ENCODE data around the gene PALLD.

Gene PALLD

GRCh38 chr4:168761066-168761465 is 264.2 kb downstream of the PALLD start:
- no peak overlapping the region for H3K9ac ChIP-seq (ENCODE audit: low read depth, low read length)
- TF ChIP-seq EZH2 (IDR thresholded peaks at IDR 0.05; ENCODE audit: borderline replicate concordance, low read depth, low read length, severe bottlenecking) (no peak), CTCF (IDR thresholded peaks at IDR 0.05; ENCODE audit: borderline replicate concordance, extremely low read depth, low read length, poor library complexity, severe bottlenecking) (no peak)
- no peaks in the 10 kb centered on the region for H3K27me3 ChIP-seq (ENCODE audit: insufficient read depth, low read length, poor library complexity)
- H3K4me3 ChIP-seq (ENCODE audit: low read depth in 1 of 2, low read length in 2 of 2), result no peak overlapping the region
- H2AFZ ChIP-seq (ENCODE audit: low read depth, low read length), result no peak overlapping the region
- DNase-seq, result no peak
- H3K36me3 ChIP-seq (ENCODE audit: insufficient read depth, low read length), result no peaks in the 10 kb centered on the region
- H3K79me2 ChIP-seq (ENCODE audit: insufficient read depth, low read length), result no peaks in the 10 kb centered on the region
- H3K4me2 ChIP-seq (ENCODE audit: insufficient read depth, low read length), result no peak overlapping the region
- H4K20me1 ChIP-seq (ENCODE audit: insufficient read depth, low read length), result no peaks in the 10 kb centered on the region
- no peaks in the 10 kb centered on the region for H3K4me1 ChIP-seq (ENCODE audit: insufficient read depth, low read length)
- H3K9me3 ChIP-seq (ENCODE audit: insufficient read depth, low read length, severe bottlenecking), result no peaks in the 10 kb centered on the region
- no peak for ATAC-seq (ENCODE audit: insufficient read depth, low read depth)
- H3K27ac ChIP-seq (ENCODE audit: low read length), result no peak overlapping the region

- Histone ChIP-seq H4K20me1 (ENCODE audit: insufficient read depth, low read length) (no peaks in the 10 kb centered on the region), H2AFZ (ENCODE audit: low read depth, low read length) (no peak overlapping the region), H3K36me3 (ENCODE audit: insufficient read depth, low read length) (no peaks in the 10 kb centered on the region), H3K79me2 (ENCODE audit: insufficient read depth, low read length) (no peaks in the 10 kb centered on the region), H3K9me3 (ENCODE audit: insufficient read depth, low read length, severe bottlenecking) (no peaks in the 10 kb centered on the region), H3K9ac (ENCODE audit: low read depth, low read length) (no peak overlapping the region), H3K27ac (ENCODE audit: low read length) (no peak overlapping the region), H3K4me2 (ENCODE audit: insufficient read depth, low read length) (no peak overlapping the region), H3K4me3 (ENCODE audit: low read depth in 1 of 2, low read length in 2 of 2) (no peak overlapping the region), H3K4me1 (ENCODE audit: insufficient read depth, low read length) (no peaks in the 10 kb centered on the region), H3K27me3 (ENCODE audit: insufficient read depth, low read length, poor library complexity) (no peaks in the 10 kb centered on the region)
- DNase-seq (no peak), ATAC-seq (ENCODE audit: insufficient read depth, low read depth) (no peak)
- no peak for TF ChIP-seq CTCF (IDR thresholded peaks at IDR 0.05; ENCODE audit: borderline replicate concordance, extremely low read depth, low read length, poor library complexity, severe bottlenecking)
- no peak for TF ChIP-seq EZH2 (IDR thresholded peaks at IDR 0.05; ENCODE audit: borderline replicate concordance, low read depth, low read length, severe bottlenecking)
Observed at GRCh38 chr4:168765322-168765721, 268.5 kb downstream of the PALLD start.

- Histone ChIP-seq H3K27ac (ENCODE audit: low read length) (no peak overlapping the region), H3K4me3 (ENCODE audit: low read depth in 1 of 2, low read length in 2 of 2) (no peak overlapping the region), H4K20me1 (ENCODE audit: insufficient read depth, low read length) (no peaks in the 10 kb centered on the region), H3K79me2 (ENCODE audit: insufficient read depth, low read length) (no peaks in the 10 kb centered on the region), H3K4me1 (ENCODE audit: insufficient read depth, low read length) (no peaks in the 10 kb centered on the region), H3K4me2 (ENCODE audit: insufficient read depth, low read length) (no peak overlapping the region), H3K27me3 (ENCODE audit: insufficient read depth, low read length, poor library complexity) (no peaks in the 10 kb centered on the region), H3K9ac (ENCODE audit: low read depth, low read length) (no peak overlapping the region), H2AFZ (ENCODE audit: low read depth, low read length) (no peak overlapping the region), H3K36me3 (ENCODE audit: insufficient read depth, low read length) (no peaks in the 10 kb centered on the region), H3K9me3 (ENCODE audit: insufficient read depth, low read length, severe bottlenecking) (no peaks in the 10 kb centered on the region)
- TF ChIP-seq CTCF (IDR thresholded peaks at IDR 0.05; ENCODE audit: borderline replicate concordance, extremely low read depth, low read length, poor library complexity, severe bottlenecking) (no peak), EZH2 (IDR thresholded peaks at IDR 0.05; ENCODE audit: borderline replicate concordance, low read depth, low read length, severe bottlenecking) (no peak)
- DNase-seq, result no peak
- no peak for ATAC-seq (ENCODE audit: insufficient read depth, low read depth)
Observed at GRCh38 chr4:168765726-168766125, 268.9 kb downstream of the PALLD start.
